ENCODE data around the gene DHPS.
A peak's percentile ranks its signal among the peaks of the same experiment; 100 is the strongest.
"Not testable (repeated sequence)": the region's sequence is repeated elsewhere in the genome, so short reads cannot be mapped to it uniquely, and the experiment has no call there.

DHPS gene

DNA sequence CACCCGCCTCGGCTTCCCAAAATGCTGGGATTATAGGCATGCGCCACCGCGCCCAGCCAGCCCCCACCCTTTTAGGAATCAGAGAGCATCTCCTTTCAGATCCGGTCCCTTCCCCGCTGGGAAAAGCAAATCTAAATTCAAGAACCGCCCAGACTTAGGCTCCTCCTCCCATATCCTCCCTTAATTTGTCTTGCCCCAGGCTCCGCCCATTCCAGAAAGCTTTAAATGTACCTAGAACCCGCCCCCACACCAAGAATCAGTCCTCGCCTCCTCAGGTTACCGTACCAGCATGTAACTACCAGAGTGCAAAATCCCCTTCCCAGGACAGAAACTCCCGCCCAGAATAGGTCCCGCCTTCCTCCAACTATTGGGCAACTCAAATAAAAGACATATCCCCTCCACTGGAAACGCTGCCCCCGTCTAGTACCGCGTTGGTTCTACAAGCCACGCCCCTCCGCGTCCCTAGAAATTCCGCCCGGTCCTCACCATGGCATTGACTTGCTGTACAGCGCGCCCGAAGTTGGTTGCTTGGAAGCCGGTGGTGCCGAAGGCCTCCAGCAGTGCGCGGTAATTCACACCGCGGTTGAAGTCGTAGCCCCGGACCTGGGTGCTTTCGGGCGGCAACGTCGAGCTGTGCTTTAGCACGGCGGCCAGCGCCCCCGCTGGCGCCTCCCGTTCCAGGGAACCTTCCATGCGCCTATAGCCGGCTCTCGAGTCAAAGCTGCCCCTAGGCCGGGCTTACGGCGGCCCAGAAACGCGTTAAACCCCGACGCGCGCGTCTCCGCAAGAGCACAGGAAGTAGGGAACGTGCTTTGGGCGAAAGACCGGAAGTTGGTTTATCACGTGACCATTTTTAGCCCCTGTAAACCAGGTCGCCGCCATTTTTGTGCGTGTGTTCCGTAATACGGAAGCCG, at the start of gene DHPS:
Gene DHPS (minus strand): TSS at position 807 of the 914 bp plus-strand sequence. CDS start 114 bp downstream, at position 693.
- DNase-seq = peak; percentile 71 to 79 (median 74)

GRCh38 chr19:12731337-12731736, 49.7 kb upstream of the DHPS start:
- no peak for DNase-seq

DNA sequence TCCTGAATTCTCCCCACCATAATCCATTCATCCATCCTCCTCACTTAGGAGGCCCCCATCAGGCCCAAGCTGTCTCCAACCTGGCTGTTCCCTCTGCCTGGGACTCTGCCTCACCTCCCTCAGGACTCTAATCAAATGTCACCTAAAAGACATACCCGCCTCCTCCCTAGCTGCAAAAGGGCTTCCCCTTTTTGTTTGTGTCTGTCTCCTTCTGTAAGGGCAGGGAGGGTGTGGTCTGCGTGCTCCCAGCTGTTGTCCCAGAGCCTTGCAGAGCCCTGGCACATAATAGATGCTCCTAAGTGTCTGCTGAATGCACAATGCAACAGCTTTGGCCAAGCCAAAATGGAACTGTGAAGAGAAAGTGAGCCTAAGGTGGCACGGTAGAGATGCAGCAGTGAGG, 48.4 kb upstream of the DHPS start:
- DNase-seq = no peak

DNA sequence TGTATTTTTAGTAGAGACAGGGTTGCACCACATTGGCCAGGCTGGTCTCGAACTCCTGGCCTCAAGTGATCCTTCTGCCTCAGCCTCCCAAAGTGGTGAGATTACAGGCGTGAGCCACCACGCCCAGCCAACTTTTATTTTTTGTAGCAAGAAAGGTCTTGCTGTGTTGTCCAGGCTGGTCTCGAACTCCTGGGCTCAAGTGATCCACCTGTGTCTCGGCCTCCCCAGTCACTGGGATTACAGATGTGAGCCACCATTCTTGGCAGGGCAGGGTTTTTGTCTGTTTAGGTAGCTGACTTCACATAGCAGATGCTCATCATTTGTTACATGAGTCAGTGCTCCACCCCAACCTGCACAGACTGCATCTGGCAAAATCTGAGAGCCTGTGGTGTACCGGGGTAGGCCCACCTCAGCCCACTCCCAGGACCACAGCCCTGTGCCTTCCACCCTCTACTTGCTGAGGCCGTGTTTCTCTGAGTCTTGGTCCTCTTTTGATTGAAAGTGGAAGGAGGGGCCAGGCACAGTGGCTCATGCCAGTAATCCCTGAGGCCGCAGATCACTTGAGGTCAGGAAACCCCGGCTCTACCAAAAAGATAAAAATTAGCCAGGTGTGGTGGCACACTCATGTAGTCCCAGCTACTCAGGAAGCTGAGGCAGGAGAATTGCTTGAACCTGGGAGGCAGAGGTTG, 46.2 kb upstream of the DHPS start:
- DNase-seq = no peak

DNA sequence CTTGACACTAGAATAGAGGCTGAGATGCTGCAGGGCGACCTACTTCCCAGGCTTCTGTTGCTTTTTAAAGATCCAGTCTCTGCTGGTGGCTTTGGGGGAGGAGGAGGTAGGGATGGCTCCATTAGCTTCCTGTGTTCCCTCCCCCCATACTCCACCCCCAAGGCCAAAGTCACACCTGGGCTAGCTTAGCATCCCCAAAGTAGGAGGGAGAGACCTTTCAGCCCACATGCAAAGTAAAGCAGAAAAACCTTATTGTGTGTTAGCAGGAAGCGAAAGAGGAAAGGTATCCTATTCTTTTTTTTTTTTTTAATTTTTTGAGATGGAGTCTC, 45.3 kb upstream of the DHPS start:
- DNase-seq = no peak

DNA sequence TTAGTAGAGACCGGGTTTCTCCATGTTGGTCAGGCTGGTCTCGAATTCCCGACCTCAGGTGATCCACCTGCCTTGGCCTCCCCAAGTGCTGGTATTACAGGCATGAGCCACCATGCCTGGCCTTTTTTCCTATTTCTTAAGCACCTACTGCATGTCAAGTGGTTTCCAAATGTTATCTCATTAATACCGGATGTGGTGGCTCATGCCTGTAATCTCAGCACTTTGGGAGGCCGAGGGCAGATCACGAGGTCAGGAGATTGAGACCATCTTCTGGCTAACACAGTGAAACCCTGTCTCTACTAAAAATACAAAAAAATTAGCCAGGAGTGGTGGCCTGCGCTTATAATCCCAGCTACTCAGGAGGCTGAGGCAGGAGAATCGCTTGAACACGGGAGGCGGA, 43.9 kb upstream of the DHPS start:
- DNase-seq = not testable (repeated sequence)

DNA sequence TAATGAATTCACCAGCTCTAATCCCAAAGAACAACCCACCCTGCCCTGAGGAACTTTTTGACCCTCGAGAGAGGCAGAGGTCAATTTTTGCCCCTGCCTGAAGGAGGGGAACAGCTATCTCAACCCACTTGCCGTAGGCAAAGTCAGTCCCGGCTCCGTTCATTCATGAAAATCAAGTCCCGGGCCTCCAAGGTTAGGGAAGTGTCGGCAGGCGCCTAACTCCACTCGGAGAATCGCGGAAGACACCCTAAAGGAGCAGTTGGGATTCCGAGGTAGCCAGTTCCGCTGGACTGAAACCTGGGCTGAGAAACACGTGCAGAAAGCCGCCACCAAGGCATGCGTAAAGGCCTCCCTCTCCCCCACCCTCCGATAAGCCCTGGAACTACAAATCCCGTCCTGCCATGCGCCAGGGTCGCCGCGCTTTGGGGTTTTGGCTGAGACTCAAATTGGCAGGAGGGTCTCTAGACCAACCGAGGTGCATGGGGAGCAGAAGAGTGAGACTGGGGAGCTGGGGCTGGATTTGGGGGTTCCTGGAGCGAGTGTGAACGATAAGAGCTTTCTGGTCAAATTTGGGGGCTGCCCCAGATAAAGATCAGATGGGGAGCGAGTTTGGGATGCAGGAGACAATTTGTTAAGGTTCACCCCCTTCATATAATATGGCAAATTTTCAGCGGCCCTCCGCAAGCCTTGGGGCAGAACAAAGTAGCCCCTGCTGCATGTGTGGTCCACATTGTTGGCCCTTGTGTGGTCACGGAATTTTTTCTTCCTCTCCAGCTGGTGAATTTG, 42.2 kb upstream of the DHPS start, which contains the start of gene TNPO2:
Gene TNPO2 (minus strand): TSS at position 292 of the 786 bp plus-strand sequence. CDS start 2,955 bp downstream, outside the sequence.
- peak; percentile 30 to 50 (median 42) for DNase-seq

DNA sequence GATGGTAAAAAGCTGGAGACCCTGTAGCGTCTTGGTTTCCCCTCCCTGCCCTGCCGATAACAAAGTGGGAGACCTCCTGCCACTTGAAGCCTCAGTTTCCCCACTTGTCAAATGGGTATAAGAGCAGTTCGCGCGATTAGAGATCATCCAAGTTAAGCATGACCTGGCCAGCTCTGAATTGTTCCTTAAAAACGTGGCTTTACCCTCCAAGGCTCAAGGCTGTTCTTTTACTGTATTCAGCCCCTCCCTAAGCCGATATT, 41.6 kb upstream of the DHPS start:
- DNase-seq = no peak

DNA sequence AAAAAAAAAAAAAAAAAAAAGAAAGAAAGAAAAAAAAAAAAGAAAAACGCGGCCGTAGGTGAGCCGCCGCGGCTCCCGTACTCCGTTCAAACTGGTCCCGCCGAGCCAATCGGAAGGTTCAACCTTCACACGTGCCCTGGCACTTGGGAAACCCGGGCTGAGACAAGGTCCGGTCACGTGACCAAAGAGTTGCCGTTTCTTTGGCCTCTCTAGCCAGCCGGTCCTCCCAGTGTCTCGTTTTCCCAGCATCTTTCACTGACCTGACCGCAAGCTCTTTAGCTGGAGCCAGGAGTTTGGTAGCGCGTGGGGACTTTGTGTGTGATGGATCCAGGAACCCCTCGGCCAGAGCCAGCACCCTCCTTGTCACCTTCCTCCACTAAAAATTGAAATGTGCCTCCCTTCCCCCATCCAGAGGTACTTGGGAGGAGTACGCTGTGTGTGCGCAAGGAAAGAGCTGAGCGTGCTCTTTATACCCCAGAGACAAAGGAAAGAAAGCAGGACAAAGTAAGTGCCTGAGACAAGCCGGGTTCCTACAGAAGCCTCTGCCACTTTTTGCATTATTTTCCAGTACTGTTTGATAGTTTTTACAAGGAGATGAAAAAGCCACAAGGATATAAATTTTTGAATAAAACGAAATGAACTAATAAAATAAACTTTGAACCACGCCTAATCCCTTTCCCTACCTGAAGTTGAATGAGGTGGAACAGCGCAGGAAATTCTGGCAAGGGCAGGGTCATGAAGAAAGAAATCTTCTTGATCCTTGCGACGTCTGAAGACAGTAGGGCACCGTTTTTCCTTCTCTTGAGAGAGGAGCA, 41.1 kb upstream of the DHPS start:
- peak; percentile 67 to 87 (median 78) for DNase-seq

DNA sequence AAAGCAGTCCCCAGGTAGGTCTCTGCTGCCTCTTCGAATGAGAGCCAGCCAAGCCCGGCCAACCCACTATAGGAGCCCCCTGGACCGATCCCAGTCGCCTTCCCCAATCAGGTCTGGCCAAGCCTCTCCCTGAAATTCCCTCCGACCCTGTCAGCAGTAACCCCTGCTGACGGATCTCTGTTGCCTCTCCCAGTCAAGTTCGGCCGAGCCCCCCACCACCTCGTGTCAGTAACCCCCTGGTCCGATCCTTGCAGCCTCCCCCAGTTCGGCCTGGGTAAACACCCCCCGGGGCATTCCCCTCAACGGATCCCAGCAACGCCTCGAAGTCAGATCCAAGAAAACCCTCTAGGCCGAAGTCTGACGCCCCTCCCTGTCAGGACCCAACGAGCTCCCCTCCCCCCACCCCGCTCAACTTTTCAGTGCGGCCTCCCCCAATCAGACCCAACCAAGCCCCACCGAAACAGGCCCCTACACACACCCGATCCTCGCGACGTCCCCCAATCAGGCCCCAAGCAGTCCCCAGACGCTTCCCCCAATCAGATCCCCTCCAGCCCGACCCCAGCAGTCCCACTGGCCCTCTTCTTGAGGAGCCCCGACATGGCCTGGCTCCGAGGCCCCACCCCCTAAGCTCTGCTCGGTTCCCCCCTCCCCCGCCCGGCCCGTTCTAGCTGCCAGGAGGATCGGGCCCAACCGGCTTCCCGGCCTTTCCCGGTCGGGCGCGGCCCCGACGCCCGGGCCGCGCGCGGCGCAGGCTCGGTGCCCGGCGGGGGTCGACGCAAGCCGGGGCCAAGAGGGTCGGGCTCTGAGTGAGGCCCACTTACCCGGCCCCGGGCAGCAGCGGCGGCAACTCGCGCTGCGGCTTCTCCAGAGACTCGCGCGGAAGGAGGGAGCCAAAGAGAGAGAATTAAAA, 40.2 kb upstream of the DHPS start:
- peak in 3 of 4 experiments; percentile 17 to 45 (median 44) for DNase-seq

DNA sequence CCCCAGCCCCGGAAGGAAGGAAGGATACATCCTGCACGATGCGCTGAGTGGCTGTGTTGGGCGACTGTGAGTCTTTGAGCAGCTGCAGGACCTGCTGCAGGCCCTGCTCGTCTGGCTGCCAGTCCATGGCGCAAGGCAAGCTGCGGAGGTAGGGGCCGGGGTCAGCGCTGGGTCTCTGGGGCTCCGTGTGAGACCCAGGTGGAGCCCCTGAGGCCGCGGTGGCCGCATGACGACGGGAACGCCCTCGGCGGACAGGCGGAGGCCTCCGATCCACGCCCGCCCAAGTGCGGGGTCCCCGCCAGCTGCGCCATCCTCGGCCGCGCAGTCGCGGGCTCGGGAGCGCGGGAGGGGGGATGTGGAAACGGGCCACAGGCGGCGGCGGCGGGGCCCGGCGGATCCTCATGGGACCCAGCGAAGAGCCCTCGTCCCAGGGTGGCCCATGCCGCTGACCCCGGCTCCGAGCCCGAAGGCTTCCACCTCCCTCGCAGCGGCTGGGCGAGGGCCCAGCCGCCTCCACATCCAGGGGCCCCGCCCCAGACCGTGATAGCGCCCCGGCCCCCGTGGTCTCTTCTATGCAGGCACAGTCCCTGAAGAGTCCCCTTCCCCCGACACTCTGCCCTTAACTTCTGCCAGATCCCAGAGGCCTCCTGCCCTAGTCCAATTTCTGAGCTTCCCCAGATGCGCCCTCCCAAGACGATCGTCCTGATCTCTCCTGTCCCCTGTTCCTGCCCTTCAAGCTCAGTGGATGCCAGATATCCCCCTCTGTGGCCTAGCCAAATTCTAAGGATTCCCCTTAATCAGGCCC, 39.4 kb upstream of the DHPS start:
- DNase-seq = no peak

DNA sequence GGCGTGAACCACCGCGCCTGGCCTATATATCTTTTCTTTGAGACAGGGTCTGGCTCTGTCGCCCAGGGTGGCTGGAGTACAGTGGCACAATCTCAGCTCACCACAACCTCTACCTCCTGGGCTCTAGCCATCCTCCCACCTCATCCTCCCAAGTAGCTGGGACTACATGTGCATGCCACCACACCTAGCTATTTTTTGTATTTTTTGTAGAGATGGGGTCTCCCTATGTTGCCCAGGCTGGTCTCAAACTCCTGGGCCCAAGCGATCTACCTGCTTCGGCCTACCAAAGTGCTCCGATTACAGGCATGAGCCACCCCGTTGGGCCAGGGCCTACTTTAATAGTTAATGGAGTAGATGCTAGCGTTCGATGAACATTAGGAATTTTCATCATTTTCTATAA, 38.6 kb upstream of the DHPS start:
- no peak for DNase-seq

DNA sequence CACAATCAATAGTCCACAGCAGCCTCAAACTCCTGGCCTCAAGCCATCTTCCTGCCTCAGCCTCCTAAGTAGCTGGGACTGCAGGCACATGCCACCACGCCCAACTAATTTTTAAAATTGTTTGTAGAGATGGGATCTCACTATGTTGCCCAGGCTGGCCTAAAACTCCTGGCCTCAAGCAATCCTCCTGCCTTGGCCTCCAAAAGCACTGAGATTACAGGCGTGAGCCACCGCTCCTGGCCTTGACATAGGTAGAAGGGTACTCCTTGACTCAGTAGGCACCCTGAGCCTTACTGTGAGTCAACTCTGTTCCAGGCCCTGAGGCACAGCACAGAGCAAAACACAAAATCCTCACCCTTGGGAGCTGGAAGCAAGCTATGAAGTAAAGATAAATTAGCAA, 34.2 kb upstream of the DHPS start:
- no peak for DNase-seq

DNA sequence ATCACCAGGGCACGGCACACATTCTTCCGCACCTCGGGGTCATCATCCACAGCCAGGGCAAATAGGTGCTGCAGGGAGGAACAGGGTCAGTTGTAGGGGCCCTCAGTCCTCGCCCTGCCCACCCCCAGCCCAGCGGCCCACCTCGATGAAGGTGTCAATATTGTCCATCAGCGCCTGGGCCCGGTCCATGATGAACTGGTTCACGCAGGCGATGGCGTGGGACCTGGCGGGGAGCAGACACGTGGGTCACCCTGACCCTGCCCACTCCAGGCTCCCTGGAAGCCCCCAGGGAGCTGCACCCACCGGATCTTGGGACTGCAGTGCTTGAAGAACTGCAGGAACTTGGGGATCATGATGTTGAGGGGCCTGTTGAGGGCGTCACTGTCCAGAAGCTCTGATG, 33.4 kb upstream of the DHPS start:
- no peak for DNase-seq

DNA sequence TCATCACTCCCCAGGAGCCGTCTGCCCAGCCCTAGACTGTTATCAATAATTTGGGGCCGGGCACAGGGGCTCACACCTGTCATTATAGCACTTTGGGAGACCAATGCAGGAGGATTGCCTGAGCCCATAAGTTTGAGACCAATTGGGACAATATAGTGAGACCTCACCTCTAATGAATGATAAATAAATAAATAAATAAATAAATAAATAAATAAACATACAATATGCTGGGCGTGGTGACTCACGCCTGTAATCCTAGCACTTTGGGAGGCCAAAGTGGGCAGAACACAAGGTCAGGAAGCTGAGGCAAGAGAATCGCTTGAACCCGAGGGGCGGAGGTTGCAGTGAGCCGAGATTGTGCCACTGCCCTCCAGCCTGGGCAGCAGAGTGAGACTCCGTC, 31.6 kb upstream of the DHPS start:
- DNase-seq = not testable (repeated sequence)

GRCh38 chr19:12712077-12712476, 30.4 kb upstream of the DHPS start:
- not testable (repeated sequence) for DNase-seq

DNA sequence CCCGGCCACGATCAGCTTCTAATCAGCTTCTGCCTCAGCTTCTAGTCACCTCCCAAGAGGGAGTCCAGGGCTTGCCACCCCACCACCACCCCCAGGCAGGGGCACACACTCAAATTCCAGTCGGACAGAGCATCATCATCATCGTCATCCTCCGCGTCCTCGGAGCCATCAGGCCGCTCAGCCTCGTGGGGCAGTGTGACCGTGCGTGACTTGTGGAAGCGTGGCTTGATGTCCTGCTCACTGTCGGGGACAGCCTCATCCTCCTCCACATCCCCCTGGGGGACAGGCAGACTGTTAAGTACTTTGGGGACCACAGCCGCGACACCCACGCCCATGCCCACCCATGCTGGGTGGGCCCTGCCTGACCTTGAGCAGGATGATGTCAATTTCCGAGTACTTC, 29.5 kb upstream of the DHPS start:
- DNase-seq = no peak

- no peak for DNase-seq
Observed at GRCh38 chr19:12708641-12709040, 27.0 kb upstream of the DHPS start.

DNA sequence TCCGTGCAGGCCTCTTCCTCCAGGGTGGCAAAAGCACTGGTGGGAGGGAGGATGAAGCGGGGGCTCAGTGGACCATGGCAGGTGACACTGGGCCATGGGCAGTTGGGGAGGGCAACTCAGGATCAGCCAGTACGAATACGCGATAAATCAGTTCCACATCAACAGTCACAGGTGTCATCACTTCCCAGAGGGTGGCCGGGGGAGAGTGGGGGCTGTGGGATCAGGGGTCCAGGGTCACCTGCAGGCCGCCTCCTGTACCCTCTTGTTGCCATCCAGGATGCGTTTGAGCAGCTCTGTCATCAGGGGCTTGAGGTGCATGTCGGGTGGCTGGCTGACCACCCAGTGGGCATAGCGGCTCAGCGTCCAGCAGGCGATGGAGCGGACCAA, 24.6 kb upstream of the DHPS start:
- no peak for DNase-seq

DNA sequence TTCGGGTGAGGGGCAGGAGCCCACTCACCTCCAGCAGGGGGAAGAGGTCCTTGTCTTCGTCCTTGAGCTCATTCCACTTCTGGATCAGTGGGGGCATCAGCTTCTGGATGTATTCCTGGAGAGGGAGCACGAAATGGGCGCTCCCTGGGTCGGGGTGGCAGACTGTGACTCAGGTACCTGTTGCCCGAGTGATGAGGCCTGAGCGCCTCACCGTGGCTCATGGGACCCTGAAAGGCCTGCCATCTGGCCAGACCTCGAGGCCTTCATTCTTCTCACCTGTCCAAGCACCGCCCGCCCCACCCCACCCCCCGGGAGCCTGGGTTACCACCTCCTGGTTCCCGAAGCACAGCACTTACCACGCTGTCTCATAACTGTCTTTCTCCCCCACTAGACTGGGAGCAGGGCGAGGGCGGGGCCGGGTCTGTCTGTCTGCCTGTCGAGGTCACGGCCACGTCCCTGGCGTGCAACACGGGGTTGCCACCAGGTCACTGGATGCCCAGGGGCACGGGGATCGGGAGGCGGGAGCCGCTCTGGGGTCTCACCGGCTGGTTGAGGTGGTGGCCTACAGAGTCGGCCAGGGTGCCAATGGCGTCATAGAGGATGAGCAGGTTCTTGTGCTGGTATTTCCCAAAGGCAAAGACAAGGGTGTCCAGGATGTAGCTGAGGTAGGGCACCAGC, 24.1 kb upstream of the DHPS start:
- DNase-seq = no peak

All from activated naive CD4-positive, alpha-beta T cell (primary cell).